Activated CD4-positive, alpha-beta T cell treated with anti-CD3 and anti-CD28 coated beads, Interleukin-2, amount 50 U/mL, for 16 hours (primary cell): ENCODE measurements around the gene GALNT12.

Experiments
- DNase-seq: peaks from one replicate; pipeline ENCODE4 v3.0.0-alpha.2; 2020

Gene GALNT12

GRCh38 chr9:98882569-98882923, 75.1 kb downstream of the GALNT12 start:
- no peak for DNase-seq

DNA sequence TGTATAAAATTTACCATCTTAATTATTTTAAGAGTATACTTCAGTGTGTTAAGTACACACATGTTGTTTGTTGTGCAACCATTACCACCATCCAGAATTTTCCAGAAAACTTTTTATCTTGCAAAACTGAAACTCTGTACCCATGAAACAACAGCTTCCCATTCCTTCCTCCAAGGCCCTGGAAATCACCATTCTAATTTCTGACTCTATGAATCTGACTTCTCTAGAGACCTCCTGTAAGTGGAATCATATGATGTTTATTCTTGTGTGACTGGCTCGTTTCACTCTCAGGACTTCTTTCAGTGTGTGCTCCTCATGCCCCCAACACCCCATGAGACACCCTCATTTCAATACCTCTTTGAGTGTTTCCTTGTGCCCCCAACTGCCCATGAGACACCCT, 75.8 kb downstream of the GALNT12 start:
- DNase-seq = no peak

DNA sequence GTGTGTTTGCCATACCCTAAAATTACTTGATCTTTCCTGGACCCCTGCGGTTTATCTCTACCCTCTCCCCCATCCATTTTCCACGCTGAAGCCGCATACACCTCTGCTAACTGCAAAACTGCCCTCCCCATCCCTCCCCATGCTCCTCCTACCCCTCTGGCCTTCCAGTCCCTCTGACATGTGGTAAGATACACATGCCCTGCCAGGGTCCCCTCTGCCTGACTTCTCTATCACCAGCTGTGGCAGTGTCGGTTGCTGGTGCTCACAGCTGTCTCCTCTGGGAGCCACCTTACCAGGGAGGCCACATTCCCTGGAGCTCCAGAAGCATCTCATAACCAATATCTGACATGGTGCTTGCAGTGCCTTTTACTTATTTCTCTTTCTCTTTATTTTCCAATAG, 77.4 kb downstream of the GALNT12 start:
- DNase-seq = no peak

GRCh38 chr9:98885575-98886295, 78.3 kb downstream of the GALNT12 start:
- DNase-seq = no peak

DNA sequence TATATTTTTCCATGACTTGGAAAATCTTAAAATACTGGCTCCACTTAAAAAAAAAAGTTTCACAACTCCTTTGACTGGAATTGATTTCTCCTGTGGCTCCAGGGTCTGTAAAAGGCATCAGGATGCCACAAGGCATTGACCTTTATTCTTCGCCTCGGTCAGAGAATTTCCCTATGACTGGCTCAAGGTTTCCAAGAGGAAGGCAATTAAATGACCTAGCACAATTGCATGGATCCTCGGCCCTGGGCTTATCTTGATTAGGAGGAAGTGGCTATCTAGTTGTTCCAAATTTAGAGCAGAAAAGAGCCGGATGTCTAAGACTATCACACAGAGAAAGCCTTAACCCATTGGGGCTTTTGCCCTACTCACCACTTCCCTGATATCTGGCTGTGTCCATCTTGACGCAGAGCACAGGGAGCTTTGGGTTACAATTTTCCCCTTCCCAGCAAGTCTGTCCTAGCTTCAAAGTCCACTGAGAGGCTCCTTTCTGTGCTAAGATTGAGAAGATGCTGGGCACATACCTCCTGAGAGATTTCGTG, 79.3 kb downstream of the GALNT12 start:
- DNase-seq = no peak

GRCh38 chr9:98887918-98888510, 80.5 kb downstream of the GALNT12 start:
- DNase-seq = no peak

DNA sequence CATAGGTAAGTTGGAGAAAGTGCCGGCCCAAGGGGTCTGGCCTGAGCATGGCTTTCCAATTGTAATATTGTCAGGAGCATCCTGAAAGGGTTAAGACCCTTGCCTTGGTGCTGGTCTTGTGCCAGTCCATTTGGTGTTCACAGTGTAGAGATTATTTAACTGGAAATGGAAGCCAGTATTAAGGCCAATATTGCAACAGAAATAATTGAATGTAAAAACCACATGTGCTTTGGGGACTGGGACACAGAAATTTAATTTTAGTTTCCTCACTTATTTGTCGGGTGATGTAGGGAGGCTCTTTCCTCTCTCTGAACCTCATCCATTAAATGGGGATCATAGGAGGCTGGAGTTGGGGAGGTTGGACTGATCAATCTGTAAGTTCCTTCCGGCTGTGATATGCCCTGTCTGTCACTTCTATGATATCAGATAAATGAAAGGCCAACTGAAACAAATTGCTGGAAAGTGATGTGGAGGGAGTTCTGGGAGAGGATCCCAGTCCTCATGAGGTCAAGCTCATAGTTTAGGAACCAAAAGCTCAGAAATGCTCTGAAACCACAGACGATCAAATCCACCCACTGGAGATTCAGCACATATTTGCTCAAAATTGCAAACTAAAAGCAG, 81.4 kb downstream of the GALNT12 start:
- no peak for DNase-seq

DNA sequence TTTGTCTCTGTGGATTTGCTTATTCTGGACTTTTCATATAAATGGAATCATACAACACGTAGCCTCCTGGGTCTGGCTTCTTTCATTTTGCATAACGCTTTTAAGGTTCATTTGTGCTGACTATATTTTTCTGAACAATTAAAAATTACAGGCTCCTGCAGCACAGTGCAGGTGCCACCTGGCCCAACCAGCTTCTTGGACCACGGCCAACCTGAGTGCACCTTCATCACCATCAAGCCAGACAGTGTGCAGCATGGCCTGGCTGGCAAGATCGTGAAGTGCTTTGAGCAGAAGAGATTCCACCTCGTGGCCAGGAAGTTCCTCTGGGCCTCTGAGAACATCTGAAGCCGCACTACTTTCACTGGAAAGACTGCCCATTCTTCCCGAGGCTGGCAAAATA, 82.8 kb downstream of the GALNT12 start:
- DNase-seq = no peak

GRCh38 chr9:98892288-98892687, 84.8 kb downstream of the GALNT12 start:
- no peak for DNase-seq

GRCh38 chr9:98892690-98893089, 85.2 kb downstream of the GALNT12 start:
- DNase-seq = no peak

DNA sequence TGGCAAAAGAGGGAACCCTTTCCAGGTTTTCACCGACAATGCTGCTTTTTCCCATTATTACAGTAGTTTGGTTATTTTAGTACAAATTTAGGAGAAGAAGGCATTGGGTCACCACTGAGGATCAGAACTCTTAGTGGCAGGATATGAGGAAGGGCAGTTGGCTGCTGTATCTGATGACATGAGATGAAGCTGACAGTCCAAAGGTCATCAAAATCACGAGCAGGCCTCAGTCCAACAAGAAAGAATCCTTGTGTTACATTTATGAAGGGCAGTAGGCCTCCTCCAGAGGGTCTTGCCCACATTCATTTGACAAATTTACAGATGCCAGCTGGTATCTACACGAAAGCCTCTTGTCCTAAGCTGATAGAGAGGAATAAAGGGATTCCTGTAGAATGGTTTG, 86.7 kb downstream of the GALNT12 start:
- DNase-seq = no peak

DNA sequence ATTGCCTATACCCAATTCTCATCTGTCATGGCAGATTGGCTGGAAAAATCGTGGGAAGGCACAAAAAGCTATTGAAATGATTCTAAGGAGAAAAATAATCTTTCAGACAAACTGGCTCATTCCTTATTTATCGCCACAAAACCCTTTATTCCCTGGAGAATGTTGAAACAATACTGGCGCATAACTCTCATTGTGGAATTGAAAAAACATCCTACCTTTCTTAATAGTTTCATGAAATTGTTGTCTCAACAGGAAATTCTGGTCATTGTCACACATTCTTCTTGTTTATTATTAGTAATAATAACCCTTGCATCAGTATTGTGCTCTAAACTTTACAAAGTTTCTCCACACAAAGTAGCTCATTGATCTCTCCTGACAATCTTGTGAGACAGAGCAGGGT, 87.3 kb downstream of the GALNT12 start:
- DNase-seq = no peak

- DNase-seq = no peak
Observed at GRCh38 chr9:98896632-98897031, 89.2 kb downstream of the GALNT12 start.

DNA sequence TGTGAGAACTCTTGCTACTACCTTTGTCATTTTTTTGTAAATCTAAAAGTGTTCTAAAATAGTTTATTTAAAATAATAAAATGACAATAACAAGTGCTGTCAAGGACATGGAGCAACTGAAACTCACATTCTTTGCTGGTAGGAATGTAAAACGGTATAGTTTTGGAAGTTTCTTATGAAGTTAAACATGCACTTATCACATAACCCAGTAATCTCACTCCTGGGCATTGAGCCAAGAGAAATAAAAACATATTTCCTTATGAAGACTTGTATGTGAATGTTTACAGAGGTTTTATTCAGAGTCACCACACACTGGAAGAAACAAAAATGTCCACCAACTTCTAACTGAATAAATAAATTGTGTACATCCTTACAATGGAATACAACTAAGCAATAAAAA, 90.3 kb downstream of the GALNT12 start:
- DNase-seq = no peak

DNA sequence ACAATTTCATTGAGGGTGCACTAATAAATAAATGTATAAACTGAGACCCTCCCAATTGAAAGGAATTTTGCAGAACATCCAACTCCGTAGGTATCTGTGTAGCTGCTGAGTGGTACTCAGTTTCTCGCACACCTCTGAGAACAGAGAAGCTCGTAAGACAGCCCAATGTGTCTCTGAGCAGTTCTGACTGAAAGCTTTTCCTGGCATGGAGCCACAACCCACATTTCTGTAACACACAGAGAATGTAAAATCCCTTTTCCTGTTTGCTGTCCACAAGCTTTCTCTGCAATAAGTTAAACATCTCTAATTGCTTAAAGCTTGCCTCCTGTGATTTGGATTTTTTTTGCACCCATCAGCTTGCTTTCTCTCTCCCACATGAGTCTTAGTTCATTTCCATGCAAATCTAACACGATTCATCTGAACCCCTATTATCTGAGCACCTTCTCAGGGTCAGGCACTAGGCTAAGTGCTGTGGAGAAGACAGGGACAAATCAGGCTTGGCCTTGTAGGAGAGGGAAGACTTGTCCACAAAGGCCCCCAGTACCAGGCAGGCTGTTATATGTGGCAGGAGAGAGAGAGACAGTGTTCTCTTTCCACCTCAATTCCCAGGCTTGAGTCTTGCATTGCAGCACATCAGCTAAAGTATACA, 92.1 kb downstream of the GALNT12 start:
- no peak for DNase-seq
